A673 (cell line): ENCODE results near the gene CCKAR.

ENCODE experiments used
- EZH2 ChIP-seq: fragments of 200-600 bp; sonication (generic); IDR thresholded peaks from 2 replicates; pipeline ENCODE4 v1.6.1; 2017; ENCODE audit warnings: borderline replicate concordance, low read depth, mild to moderate bottlenecking, mixed read lengths, antibody characterized with exemption, low read length; ENCODE audit not compliant: poor library complexity, severe bottlenecking
- TF ChIP-seq, protein P1 (sequence below): fragments of 300-800, 200-600 bp; sonication (generic); conservative IDR thresholded peaks from 2 replicates; pipeline ENCODE4 v1.5.1; 2017; ENCODE audit warnings: low read depth, mild to moderate bottlenecking, antibody characterized with exemption, low read length, moderate library complexity, mixed read lengths

DNA sequence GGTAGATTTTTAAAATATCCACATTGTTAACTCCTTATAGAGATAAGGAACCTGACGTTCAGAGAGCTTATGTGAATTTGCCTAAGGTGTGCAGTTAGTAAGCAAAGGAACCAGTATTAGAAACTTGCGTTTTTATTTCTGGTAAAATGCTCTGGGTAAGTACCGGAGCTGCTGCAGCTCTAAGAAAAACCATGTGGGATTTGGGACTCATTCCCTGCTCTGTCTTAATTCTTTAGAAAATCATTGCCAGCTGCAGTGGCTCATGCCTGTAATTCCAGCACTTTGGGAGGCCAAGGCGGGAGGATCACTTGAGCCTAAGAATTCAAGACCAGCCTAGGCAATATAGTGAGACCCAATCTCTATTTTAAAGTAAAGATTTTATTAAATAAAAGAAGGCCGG is 5.8 kb downstream of the CCKAR start:
- TF ChIP-seq, protein P1, sequence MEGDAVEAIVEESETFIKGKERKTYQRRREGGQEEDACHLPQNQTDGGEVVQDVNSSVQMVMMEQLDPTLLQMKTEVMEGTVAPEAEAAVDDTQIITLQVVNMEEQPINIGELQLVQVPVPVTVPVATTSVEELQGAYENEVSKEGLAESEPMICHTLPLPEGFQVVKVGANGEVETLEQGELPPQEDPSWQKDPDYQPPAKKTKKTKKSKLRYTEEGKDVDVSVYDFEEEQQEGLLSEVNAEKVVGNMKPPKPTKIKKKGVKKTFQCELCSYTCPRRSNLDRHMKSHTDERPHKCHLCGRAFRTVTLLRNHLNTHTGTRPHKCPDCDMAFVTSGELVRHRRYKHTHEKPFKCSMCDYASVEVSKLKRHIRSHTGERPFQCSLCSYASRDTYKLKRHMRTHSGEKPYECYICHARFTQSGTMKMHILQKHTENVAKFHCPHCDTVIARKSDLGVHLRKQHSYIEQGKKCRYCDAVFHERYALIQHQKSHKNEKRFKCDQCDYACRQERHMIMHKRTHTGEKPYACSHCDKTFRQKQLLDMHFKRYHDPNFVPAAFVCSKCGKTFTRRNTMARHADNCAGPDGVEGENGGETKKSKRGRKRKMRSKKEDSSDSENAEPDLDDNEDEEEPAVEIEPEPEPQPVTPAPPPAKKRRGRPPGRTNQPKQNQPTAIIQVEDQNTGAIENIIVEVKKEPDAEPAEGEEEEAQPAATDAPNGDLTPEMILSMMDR = no peak
- TF ChIP-seq EZH2 = no peak
